GM23338 (cell line): Measurements from ENCODE around the gene BIN1. TPM values are rescaled to one million over a fixed set of nuclear protein-coding genes. Genes with fewer than 3 reads are reported as not detected.

Experiments
- ATAC-seq: fragments of 200-7000 bp; cut with Tn5 transposase; 3 replicates; pipeline ENCODE4 v1.9.1; 2020
- DNase-seq: peaks from one replicate; pipeline ENCODE4 v3.0.0-alpha.2; 2015; ENCODE audit warnings: low spot score
- H2AFZ ChIP-seq: fragments of 200-600 bp; sonication (generic); 2 replicates; pipeline ENCODE4 v1.8.0; 2016; ENCODE audit warnings: antibody characterized with exemption, mild to moderate bottlenecking, moderate library complexity
- H3F3A ChIP-seq: fragments of 200-600 bp; sonication (generic); replicated peaks from 2 replicates; pipeline ENCODE4 v1.8.0; 2017; ENCODE audit warnings: antibody characterized with exemption, mixed run types, low read depth
- H3K27ac ChIP-seq: fragments of 200-600 bp; sonication (generic); 2 replicates; pipeline ENCODE4 v1.6.1; 2016; ENCODE audit warnings: low read depth
- H3K27me3 ChIP-seq: fragments of 200-600 bp; sonication (generic); 2 replicates; pipeline ENCODE4 v1.8.0; 2016; ENCODE audit warnings: mild to moderate bottlenecking, mixed run types, moderate library complexity; ENCODE audit not compliant: insufficient read depth
- H3K36me3 ChIP-seq: fragments of 200-600 bp; sonication (generic); 2 replicates; pipeline ENCODE4 v1.8.0; 2016; ENCODE audit warnings: mild to moderate bottlenecking; ENCODE audit not compliant: insufficient read depth
- H3K4me1 ChIP-seq: fragments of 200-600 bp; sonication (generic); 2 replicates; pipeline ENCODE4 v1.8.0; 2016; ENCODE audit warnings: mild to moderate bottlenecking, moderate library complexity; ENCODE audit not compliant: insufficient read depth
- H3K4me2 ChIP-seq: fragments of 200-600 bp; sonication (generic); 2 replicates; pipeline ENCODE4 v1.7.1; 2017; ENCODE audit warnings: mixed run types
- H3K4me3 ChIP-seq: fragments of 200-600 bp; sonication (generic); 2 replicates; pipeline ENCODE4 v1.6.1; 2016; ENCODE audit warnings: mixed run types
- H3K79me2 ChIP-seq: fragments of 200-600 bp; sonication (generic); replicated peaks from 2 replicates; pipeline ENCODE4 v1.8.0; 2017; ENCODE audit warnings: mild to moderate bottlenecking; ENCODE audit not compliant: insufficient read depth
- H3K9me2 ChIP-seq: fragments of 200-600 bp; sonication (generic); 2 replicates; pipeline ENCODE4 v1.8.0; 2017; ENCODE audit not compliant: insufficient read depth
- H4K20me1 ChIP-seq: fragments of 200-600 bp; sonication (generic); replicated peaks from 2 replicates; pipeline ENCODE4 v1.8.0; 2017; ENCODE audit warnings: mild to moderate bottlenecking; ENCODE audit not compliant: insufficient read depth
- H3K27ac Mint-ChIP-seq: 2 replicates; pipeline ENCODE4 v1.8.0; 2020; ENCODE audit warnings: inconsistent platforms, mild to moderate bottlenecking, moderate library complexity, mixed read lengths
- H3K27me3 Mint-ChIP-seq: 3 replicates; pipeline ENCODE4 v1.8.0; 2022; ENCODE audit warnings: low read depth, mild to moderate bottlenecking, moderate library complexity, mixed read lengths, inconsistent platforms; ENCODE audit not compliant: insufficient read depth, poor library complexity
- H3K36me3 Mint-ChIP-seq: 3 replicates; pipeline ENCODE4 v1.8.0; 2021; ENCODE audit warnings: low read depth, mild to moderate bottlenecking, inconsistent platforms, moderate library complexity, mixed read lengths
- H3K4me1 Mint-ChIP-seq: 3 replicates; pipeline ENCODE4 v1.8.0; 2020; ENCODE audit warnings: mild to moderate bottlenecking, inconsistent platforms, mixed read lengths
- H3K4me3 Mint-ChIP-seq: 3 replicates; pipeline ENCODE4 v1.8.0; 2021; ENCODE audit warnings: moderate library complexity, mild to moderate bottlenecking, inconsistent platforms, mixed read lengths
- H3K9me3 Mint-ChIP-seq: 3 replicates; pipeline ENCODE4 v1.8.0; 2020; ENCODE audit warnings: moderate library complexity, mild to moderate bottlenecking, inconsistent platforms, mixed read lengths
- CREB1 ChIP-seq: fragments of 250-450 bp; sonication (Bioruptor Pico); IDR thresholded peaks from 2 replicates; pipeline ENCODE4 v1.5.0; 2020; ENCODE audit warnings: low read depth, mild to moderate bottlenecking, moderate library complexity
- ETS1 ChIP-seq: IDR thresholded peaks from 2 replicates; pipeline ENCODE4 v1.6.1; 2016; ENCODE audit warnings: antibody characterized with exemption
- EZH2 ChIP-seq: fragments of 200-600 bp; sonication (generic); IDR thresholded peaks from one replicate; pipeline ENCODE4 v1.8.0; 2017; ENCODE audit warnings: antibody characterized with exemption, mild to moderate bottlenecking, low read depth; ENCODE audit not compliant: unreplicated experiment
- EZH2phosphoT487 ChIP-seq: fragments of 200-600 bp; sonication (generic); IDR thresholded peaks from one replicate; pipeline ENCODE4 v1.8.1; 2018; ENCODE audit warnings: antibody characterized with exemption; ENCODE audit not compliant: unreplicated experiment
- JUNB ChIP-seq: IDR thresholded peaks from one replicate; pipeline ENCODE4 v1.6.1; 2016; ENCODE audit warnings: antibody characterized with exemption; ENCODE audit not compliant: unreplicated experiment
- POLR2AphosphoS5 ChIP-seq: IDR thresholded peaks from 2 replicates; pipeline ENCODE4 v1.6.1; 2016; ENCODE audit warnings: antibody characterized with exemption, low read depth
- REST ChIP-seq: IDR thresholded peaks from one replicate; pipeline ENCODE4 v1.6.1; 2018; ENCODE audit warnings: antibody characterized with exemption; ENCODE audit not compliant: unreplicated experiment
- STAT1 ChIP-seq: IDR thresholded peaks from one replicate; pipeline ENCODE4 v1.6.1; 2016; ENCODE audit warnings: antibody characterized with exemption; ENCODE audit not compliant: unreplicated experiment
- ZNF114 ChIP-seq: fragments of 250-450 bp; sonication (Bioruptor Pico); IDR thresholded peaks from 2 replicates; pipeline ENCODE4 v1.5.0; 2020; ENCODE audit warnings: mild to moderate bottlenecking, moderate library complexity
- ZNF331 ChIP-seq: fragments of 250-450 bp; sonication (Bioruptor Pico); IDR thresholded peaks from 2 replicates; pipeline ENCODE4 v1.5.0; 2020; ENCODE audit warnings: low read depth, mild to moderate bottlenecking, moderate library complexity
- polyA plus RNA-seq: library from polyadenylated mRNA; unstranded; fragments of >200 nt; fragmentation: Nextera tagmentation; extraction: Ambion mirVana; gene quantifications from 2 replicates; pipeline ENCODE4 v1.2.1, GENCODE V29; 2016
- total RNA-seq: library from RNA; depleted of rRNA; stranded (reverse); fragments of >200 nt; shearing (Covaris generic); gene quantifications from 2 replicates; pipeline ENCODE4 v1.2.3, GENCODE V29; 2014

BIN1 gene
- total and polyA plus RNA-seq, 2 experiments from 2014 or later, result 30.1 to 56.4 TPM

GRCh38 chr2:127090281-127091120 is 16.5 kb downstream of the BIN1 start:
- Histone ChIP-seq H3K79me2 (peaks cover 12% of the 10 kb centered on the region), H3K9me2 (no peaks in the 10 kb centered on the region), H3K27ac (no peak overlapping the region), H3K4me1 (peaks cover 24% of the 10 kb centered on the region), H4K20me1 (no peaks in the 10 kb centered on the region; the same call in 1 of the 2 replicates), H3K36me3 (no peaks in the 10 kb centered on the region), H3K4me3 (no peak overlapping the region), H2AFZ (no peak overlapping the region), H3F3A (no peaks in the 10 kb centered on the region), H3K27me3 (no peaks in the 10 kb centered on the region), H3K4me2 (no peak overlapping the region)
- Mint-ChIP-seq H3K27ac (no peak overlapping the region), H3K4me3 (no peak overlapping the region), H3K4me1 (peaks cover 56% of the 10 kb centered on the region), H3K9me3 (peaks cover 3% of the 10 kb centered on the region; the same call in 1 of the 3 replicates), H3K36me3 (no peaks in the 10 kb centered on the region; the same call in 2 of the 3 replicates), H3K27me3 (peaks cover 5% of the 10 kb centered on the region)
- DNase-seq (no peak), ATAC-seq (no peak)
- TF ChIP-seq STAT1 (no peak), JUNB (no peak), EZH2 (no peak), POLR2AphosphoS5 (no peak), REST (no peak), ZNF114 (CRISPR knock-in tag) (no peak), ZNF331 (no peak), EZH2phosphoT487 (no peak)

GRCh38 chr2:127089478-127090235 is 17.3 kb downstream of the BIN1 start:
- Histone ChIP-seq H2AFZ (no peak overlapping the region), H3K4me2 (no peak overlapping the region), H3K4me1 (peaks cover 19% of the 10 kb centered on the region), H3K27me3 (no peaks in the 10 kb centered on the region), H4K20me1 (no peaks in the 10 kb centered on the region), H3K36me3 (no peaks in the 10 kb centered on the region), H3K9me2 (no peaks in the 10 kb centered on the region), H3K27ac (no peak overlapping the region), H3F3A (no peaks in the 10 kb centered on the region), H3K4me3 (no peak overlapping the region), H3K79me2 (peaks cover 16% of the 10 kb centered on the region)
- peaks cover 3% of the 10 kb centered on the region; the same call in 1 of the 3 replicates for H3K9me3 Mint-ChIP-seq
- H3K27me3 Mint-ChIP-seq, result peaks cover 5% of the 10 kb centered on the region
- H3K4me1 Mint-ChIP-seq, result peaks cover 51% of the 10 kb centered on the region
- H3K27ac Mint-ChIP-seq, result no peak overlapping the region
- DNase-seq (no peak), ATAC-seq (no peak)
- H3K36me3 Mint-ChIP-seq, result no peaks in the 10 kb centered on the region; the same call in 2 of the 3 replicates
- H3K4me3 Mint-ChIP-seq, result no peak overlapping the region
- no peak for TF ChIP-seq STAT1
- no peak for TF ChIP-seq CREB1 (CRISPR knock-in tag)
- TF ChIP-seq ETS1, result no peak
- TF ChIP-seq POLR2AphosphoS5, result no peak
- no peak for TF ChIP-seq JUNB
